GM23338 (cell line): ENCODE data around the gene STX16. TPM values are rescaled to one million over a fixed set of nuclear protein-coding genes. Genes with fewer than 3 reads are reported as not detected.
A peak's percentile ranks its signal among the peaks of the same experiment; 100 is the strongest.

ENCODE experiments used
- ATAC-seq: fragments of 200-7000 bp; cut with Tn5 transposase; 3 replicates; pipeline ENCODE4 v1.9.1; 2020
- DNase-seq: peaks from one replicate; pipeline ENCODE4 v3.0.0-alpha.2; 2015; ENCODE audit warnings: low spot score
- H2AFZ ChIP-seq: fragments of 200-600 bp; sonication (generic); 2 replicates; pipeline ENCODE4 v1.8.0; 2016; ENCODE audit warnings: antibody characterized with exemption, mild to moderate bottlenecking, moderate library complexity
- H3F3A ChIP-seq: fragments of 200-600 bp; sonication (generic); replicated peaks from 2 replicates; pipeline ENCODE4 v1.8.0; 2017; ENCODE audit warnings: antibody characterized with exemption, mixed run types, low read depth
- H3K27ac ChIP-seq: fragments of 200-600 bp; sonication (generic); 2 replicates; pipeline ENCODE4 v1.6.1; 2016; ENCODE audit warnings: low read depth
- H3K27me3 ChIP-seq: fragments of 200-600 bp; sonication (generic); 2 replicates; pipeline ENCODE4 v1.8.0; 2016; ENCODE audit warnings: mild to moderate bottlenecking, mixed run types, moderate library complexity; ENCODE audit not compliant: insufficient read depth
- H3K36me3 ChIP-seq: fragments of 200-600 bp; sonication (generic); 2 replicates; pipeline ENCODE4 v1.8.0; 2016; ENCODE audit warnings: mild to moderate bottlenecking; ENCODE audit not compliant: insufficient read depth
- H3K4me1 ChIP-seq: fragments of 200-600 bp; sonication (generic); 2 replicates; pipeline ENCODE4 v1.8.0; 2016; ENCODE audit warnings: mild to moderate bottlenecking, moderate library complexity; ENCODE audit not compliant: insufficient read depth
- H3K4me2 ChIP-seq: fragments of 200-600 bp; sonication (generic); 2 replicates; pipeline ENCODE4 v1.7.1; 2017; ENCODE audit warnings: mixed run types
- H3K4me3 ChIP-seq: fragments of 200-600 bp; sonication (generic); 2 replicates; pipeline ENCODE4 v1.6.1; 2016; ENCODE audit warnings: mixed run types
- H3K79me2 ChIP-seq: fragments of 200-600 bp; sonication (generic); replicated peaks from 2 replicates; pipeline ENCODE4 v1.8.0; 2017; ENCODE audit warnings: mild to moderate bottlenecking; ENCODE audit not compliant: insufficient read depth
- H3K9me2 ChIP-seq: fragments of 200-600 bp; sonication (generic); 2 replicates; pipeline ENCODE4 v1.8.0; 2017; ENCODE audit not compliant: insufficient read depth
- H4K20me1 ChIP-seq: fragments of 200-600 bp; sonication (generic); replicated peaks from 2 replicates; pipeline ENCODE4 v1.8.0; 2017; ENCODE audit warnings: mild to moderate bottlenecking; ENCODE audit not compliant: insufficient read depth
- H3K27ac Mint-ChIP-seq: 2 replicates; pipeline ENCODE4 v1.8.0; 2020; ENCODE audit warnings: inconsistent platforms, mild to moderate bottlenecking, moderate library complexity, mixed read lengths
- H3K27me3 Mint-ChIP-seq: 3 replicates; pipeline ENCODE4 v1.8.0; 2022; ENCODE audit warnings: low read depth, mild to moderate bottlenecking, moderate library complexity, mixed read lengths, inconsistent platforms; ENCODE audit not compliant: insufficient read depth, poor library complexity
- H3K36me3 Mint-ChIP-seq: 3 replicates; pipeline ENCODE4 v1.8.0; 2021; ENCODE audit warnings: low read depth, mild to moderate bottlenecking, inconsistent platforms, moderate library complexity, mixed read lengths
- H3K4me1 Mint-ChIP-seq: 3 replicates; pipeline ENCODE4 v1.8.0; 2020; ENCODE audit warnings: mild to moderate bottlenecking, inconsistent platforms, mixed read lengths
- H3K4me3 Mint-ChIP-seq: 3 replicates; pipeline ENCODE4 v1.8.0; 2021; ENCODE audit warnings: moderate library complexity, mild to moderate bottlenecking, inconsistent platforms, mixed read lengths
- H3K9me3 Mint-ChIP-seq: 3 replicates; pipeline ENCODE4 v1.8.0; 2020; ENCODE audit warnings: moderate library complexity, mild to moderate bottlenecking, inconsistent platforms, mixed read lengths
- EZH2 ChIP-seq: fragments of 200-600 bp; sonication (generic); IDR thresholded peaks from one replicate; pipeline ENCODE4 v1.8.0; 2017; ENCODE audit warnings: antibody characterized with exemption, mild to moderate bottlenecking, low read depth; ENCODE audit not compliant: unreplicated experiment
- EZH2phosphoT487 ChIP-seq: fragments of 200-600 bp; sonication (generic); IDR thresholded peaks from one replicate; pipeline ENCODE4 v1.8.1; 2018; ENCODE audit warnings: antibody characterized with exemption; ENCODE audit not compliant: unreplicated experiment
- JUNB ChIP-seq: IDR thresholded peaks from one replicate; pipeline ENCODE4 v1.6.1; 2016; ENCODE audit warnings: antibody characterized with exemption; ENCODE audit not compliant: unreplicated experiment
- ZNF331 ChIP-seq: fragments of 250-450 bp; sonication (Bioruptor Pico); IDR thresholded peaks from 2 replicates; pipeline ENCODE4 v1.5.0; 2020; ENCODE audit warnings: low read depth, mild to moderate bottlenecking, moderate library complexity
- polyA plus RNA-seq: library from polyadenylated mRNA; unstranded; fragments of >200 nt; fragmentation: Nextera tagmentation; extraction: Ambion mirVana; gene quantifications from 2 replicates; pipeline ENCODE4 v1.2.1, GENCODE V29; 2016
- total RNA-seq: library from RNA; depleted of rRNA; stranded (reverse); fragments of >200 nt; shearing (Covaris generic); gene quantifications from 2 replicates; pipeline ENCODE4 v1.2.3, GENCODE V29; 2014
- TF ChIP-seq, protein P1 (sequence below): IDR thresholded peaks from one replicate; pipeline ENCODE4 v1.6.1; 2018; ENCODE audit warnings: antibody characterized with exemption; ENCODE audit not compliant: unreplicated experiment
- TF ChIP-seq, protein P2 (sequence below): IDR thresholded peaks from 2 replicates; pipeline ENCODE4 v1.6.1; 2016; ENCODE audit warnings: antibody characterized with exemption
- TF ChIP-seq, protein P3 (sequence below), 2 experiments: fragments of 200-600 bp in 1 of 2; sonication (generic) in 1 of 2; conservative IDR thresholded peaks; 2 replicates each; pipeline versions ENCODE4 v1.5.1 to v1.6.1; 2016 to 2017; ENCODE audit warnings: antibody characterized with exemption in 2 of 2, low read depth in 2 of 2, mild to moderate bottlenecking in 2 of 2, moderate library complexity in 1 of 2
- TF ChIP-seq, protein P4 (sequence below): fragments of 250-450 bp; sonication (Bioruptor Pico); IDR thresholded peaks from 2 replicates; pipeline ENCODE4 v1.5.0; 2020; ENCODE audit warnings: mild to moderate bottlenecking, moderate library complexity

The STX16 gene
- total and polyA plus RNA-seq, 2 experiments from 2014 or later = 31.2 to 70.5 TPM

DNA sequence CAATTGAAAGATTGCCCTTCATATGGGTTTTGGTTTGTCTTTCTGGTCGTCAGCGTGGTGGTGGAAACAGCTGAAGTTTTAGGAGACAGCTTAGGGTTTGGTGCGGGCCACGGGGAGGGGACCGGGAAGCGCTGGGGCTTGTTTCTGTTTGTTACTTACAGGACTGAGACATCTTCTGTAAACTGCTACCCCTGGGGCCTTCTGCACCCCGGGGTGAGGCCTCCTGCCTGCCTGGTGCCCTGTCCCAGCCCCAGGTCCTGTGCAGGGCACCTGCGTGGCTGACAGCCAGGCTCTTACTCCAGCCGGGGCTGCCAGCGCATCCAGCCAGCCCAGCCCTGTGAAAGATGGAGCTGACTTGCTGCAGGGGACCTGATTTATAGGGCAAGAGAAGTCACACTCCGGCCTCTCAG, 64.3 kb downstream of the STX16 start:
- H3F3A ChIP-seq = no peaks in the 10 kb centered on the region
- no peak overlapping the region for H2AFZ ChIP-seq
- Mint-ChIP-seq H3K36me3 (peaks cover 3% of the 10 kb centered on the region; the same call in 1 of the 3 replicates), H3K4me1 (peaks cover 4% of the 10 kb centered on the region; the same call in 1 of the 3 replicates), H3K27me3 (peaks cover 7% of the 10 kb centered on the region), H3K27ac (no peak overlapping the region; the same call in 1 of the 2 replicates), H3K4me3 (no peak overlapping the region), H3K9me3 (no peaks in the 10 kb centered on the region)
- TF ChIP-seq, protein P1, sequence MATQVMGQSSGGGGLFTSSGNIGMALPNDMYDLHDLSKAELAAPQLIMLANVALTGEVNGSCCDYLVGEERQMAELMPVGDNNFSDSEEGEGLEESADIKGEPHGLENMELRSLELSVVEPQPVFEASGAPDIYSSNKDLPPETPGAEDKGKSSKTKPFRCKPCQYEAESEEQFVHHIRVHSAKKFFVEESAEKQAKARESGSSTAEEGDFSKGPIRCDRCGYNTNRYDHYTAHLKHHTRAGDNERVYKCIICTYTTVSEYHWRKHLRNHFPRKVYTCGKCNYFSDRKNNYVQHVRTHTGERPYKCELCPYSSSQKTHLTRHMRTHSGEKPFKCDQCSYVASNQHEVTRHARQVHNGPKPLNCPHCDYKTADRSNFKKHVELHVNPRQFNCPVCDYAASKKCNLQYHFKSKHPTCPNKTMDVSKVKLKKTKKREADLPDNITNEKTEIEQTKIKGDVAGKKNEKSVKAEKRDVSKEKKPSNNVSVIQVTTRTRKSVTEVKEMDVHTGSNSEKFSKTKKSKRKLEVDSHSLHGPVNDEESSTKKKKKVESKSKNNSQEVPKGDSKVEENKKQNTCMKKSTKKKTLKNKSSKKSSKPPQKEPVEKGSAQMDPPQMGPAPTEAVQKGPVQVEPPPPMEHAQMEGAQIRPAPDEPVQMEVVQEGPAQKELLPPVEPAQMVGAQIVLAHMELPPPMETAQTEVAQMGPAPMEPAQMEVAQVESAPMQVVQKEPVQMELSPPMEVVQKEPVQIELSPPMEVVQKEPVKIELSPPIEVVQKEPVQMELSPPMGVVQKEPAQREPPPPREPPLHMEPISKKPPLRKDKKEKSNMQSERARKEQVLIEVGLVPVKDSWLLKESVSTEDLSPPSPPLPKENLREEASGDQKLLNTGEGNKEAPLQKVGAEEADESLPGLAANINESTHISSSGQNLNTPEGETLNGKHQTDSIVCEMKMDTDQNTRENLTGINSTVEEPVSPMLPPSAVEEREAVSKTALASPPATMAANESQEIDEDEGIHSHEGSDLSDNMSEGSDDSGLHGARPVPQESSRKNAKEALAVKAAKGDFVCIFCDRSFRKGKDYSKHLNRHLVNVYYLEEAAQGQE = no peak
- TF ChIP-seq, protein P2, sequence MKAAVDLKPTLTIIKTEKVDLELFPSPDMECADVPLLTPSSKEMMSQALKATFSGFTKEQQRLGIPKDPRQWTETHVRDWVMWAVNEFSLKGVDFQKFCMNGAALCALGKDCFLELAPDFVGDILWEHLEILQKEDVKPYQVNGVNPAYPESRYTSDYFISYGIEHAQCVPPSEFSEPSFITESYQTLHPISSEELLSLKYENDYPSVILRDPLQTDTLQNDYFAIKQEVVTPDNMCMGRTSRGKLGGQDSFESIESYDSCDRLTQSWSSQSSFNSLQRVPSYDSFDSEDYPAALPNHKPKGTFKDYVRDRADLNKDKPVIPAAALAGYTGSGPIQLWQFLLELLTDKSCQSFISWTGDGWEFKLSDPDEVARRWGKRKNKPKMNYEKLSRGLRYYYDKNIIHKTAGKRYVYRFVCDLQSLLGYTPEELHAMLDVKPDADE = no peak
- TF ChIP-seq ZNF331 (CRISPR knock-in tag) = no peak
- TF ChIP-seq, protein P3, sequence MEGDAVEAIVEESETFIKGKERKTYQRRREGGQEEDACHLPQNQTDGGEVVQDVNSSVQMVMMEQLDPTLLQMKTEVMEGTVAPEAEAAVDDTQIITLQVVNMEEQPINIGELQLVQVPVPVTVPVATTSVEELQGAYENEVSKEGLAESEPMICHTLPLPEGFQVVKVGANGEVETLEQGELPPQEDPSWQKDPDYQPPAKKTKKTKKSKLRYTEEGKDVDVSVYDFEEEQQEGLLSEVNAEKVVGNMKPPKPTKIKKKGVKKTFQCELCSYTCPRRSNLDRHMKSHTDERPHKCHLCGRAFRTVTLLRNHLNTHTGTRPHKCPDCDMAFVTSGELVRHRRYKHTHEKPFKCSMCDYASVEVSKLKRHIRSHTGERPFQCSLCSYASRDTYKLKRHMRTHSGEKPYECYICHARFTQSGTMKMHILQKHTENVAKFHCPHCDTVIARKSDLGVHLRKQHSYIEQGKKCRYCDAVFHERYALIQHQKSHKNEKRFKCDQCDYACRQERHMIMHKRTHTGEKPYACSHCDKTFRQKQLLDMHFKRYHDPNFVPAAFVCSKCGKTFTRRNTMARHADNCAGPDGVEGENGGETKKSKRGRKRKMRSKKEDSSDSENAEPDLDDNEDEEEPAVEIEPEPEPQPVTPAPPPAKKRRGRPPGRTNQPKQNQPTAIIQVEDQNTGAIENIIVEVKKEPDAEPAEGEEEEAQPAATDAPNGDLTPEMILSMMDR (conservative IDR thresholded peaks at IDR 0.05; ENCODE audit: low read depth in 2 of 2) = no peak
- TF ChIP-seq, protein P4, sequence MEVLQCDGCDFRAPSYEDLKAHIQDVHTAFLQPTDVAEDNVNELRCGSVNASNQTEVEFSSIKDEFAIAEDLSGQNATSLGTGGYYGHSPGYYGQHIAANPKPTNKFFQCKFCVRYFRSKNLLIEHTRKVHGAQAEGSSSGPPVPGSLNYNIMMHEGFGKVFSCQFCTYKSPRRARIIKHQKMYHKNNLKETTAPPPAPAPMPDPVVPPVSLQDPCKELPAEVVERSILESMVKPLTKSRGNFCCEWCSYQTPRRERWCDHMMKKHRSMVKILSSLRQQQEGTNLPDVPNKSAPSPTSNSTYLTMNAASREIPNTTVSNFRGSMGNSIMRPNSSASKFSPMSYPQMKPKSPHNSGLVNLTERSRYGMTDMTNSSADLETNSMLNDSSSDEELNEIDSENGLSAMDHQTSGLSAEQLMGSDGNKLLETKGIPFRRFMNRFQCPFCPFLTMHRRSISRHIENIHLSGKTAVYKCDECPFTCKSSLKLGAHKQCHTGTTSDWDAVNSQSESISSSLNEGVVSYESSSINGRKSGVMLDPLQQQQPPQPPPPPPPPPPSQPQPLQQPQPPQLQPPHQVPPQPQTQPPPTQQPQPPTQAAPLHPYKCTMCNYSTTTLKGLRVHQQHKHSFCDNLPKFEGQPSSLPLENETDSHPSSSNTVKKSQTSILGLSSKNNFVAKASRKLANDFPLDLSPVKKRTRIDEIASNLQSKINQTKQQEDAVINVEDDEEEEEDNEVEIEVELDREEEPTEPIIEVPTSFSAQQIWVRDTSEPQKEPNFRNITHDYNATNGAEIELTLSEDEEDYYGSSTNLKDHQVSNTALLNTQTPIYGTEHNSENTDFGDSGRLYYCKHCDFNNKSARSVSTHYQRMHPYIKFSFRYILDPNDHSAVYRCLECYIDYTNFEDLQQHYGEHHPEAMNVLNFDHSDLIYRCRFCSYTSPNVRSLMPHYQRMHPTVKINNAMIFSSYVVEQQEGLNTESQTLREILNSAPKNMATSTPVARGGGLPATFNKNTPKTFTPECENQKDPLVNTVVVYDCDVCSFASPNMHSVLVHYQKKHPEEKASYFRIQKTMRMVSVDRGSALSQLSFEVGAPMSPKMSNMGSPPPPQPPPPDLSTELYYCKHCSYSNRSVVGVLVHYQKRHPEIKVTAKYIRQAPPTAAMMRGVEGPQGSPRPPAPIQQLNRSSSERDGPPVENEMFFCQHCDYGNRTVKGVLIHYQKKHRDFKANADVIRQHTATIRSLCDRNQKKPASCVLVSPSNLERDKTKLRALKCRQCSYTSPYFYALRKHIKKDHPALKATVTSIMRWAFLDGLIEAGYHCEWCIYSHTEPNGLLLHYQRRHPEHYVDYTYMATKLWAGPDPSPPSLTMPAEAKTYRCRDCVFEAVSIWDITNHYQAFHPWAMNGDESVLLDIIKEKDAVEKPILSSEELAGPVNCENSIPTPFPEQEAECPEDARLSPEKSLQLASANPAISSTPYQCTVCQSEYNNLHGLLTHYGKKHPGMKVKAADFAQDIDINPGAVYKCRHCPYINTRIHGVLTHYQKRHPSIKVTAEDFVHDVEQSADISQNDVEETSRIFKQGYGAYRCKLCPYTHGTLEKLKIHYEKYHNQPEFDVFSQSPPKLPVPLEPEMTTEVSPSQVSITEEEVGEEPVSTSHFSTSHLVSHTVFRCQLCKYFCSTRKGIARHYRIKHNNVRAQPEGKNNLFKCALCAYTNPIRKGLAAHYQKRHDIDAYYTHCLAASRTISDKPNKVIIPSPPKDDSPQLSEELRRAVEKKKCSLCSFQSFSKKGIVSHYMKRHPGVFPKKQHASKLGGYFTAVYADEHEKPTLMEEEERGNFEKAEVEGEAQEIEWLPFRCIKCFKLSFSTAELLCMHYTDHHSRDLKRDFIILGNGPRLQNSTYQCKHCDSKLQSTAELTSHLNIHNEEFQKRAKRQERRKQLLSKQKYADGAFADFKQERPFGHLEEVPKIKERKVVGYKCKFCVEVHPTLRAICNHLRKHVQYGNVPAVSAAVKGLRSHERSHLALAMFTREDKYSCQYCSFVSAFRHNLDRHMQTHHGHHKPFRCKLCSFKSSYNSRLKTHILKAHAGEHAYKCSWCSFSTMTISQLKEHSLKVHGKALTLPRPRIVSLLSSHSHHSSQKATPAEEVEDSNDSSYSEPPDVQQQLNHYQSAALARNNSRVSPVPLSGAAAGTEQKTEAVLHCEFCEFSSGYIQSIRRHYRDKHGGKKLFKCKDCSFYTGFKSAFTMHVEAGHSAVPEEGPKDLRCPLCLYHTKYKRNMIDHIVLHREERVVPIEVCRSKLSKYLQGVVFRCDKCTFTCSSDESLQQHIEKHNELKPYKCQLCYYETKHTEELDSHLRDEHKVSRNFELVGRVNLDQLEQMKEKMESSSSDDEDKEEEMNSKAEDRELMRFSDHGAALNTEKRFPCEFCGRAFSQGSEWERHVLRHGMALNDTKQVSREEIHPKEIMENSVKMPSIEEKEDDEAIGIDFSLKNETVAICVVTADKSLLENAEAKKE (CRISPR knock-in tag) = no peak
- no peak for TF ChIP-seq EZH2
- no peak for TF ChIP-seq EZH2phosphoT487
- TF ChIP-seq JUNB = no peak
- H3K27me3 ChIP-seq = no peaks in the 10 kb centered on the region
- no peaks in the 10 kb centered on the region for H3K9me2 ChIP-seq
- no peak overlapping the region for H3K4me3 ChIP-seq
- H3K27ac ChIP-seq = 0 out of 2 replicates have a peak overlapping the region, but pooled peaks have one; percentile 66
- ATAC-seq = no peak
- DNase-seq = no peak
- no peaks in the 10 kb centered on the region for H3K79me2 ChIP-seq
- no peaks in the 10 kb centered on the region for H3K36me3 ChIP-seq
- H3K4me1 ChIP-seq = no peaks in the 10 kb centered on the region; the same call in 1 of the 2 replicates
- H4K20me1 ChIP-seq = no peaks in the 10 kb centered on the region; the same call in 1 of the 2 replicates
- H3K4me2 ChIP-seq = no peak overlapping the region
